Kidney tubule cell (primary cell): ENCODE data around the gene CYBC1.
A peak's percentile ranks its signal among the peaks of the same experiment; 100 is the strongest.

Source experiments
- DNase-seq: peaks from one replicate; pipeline ENCODE4 v3.0.0-alpha.2; 2018; ENCODE audit warnings: low spot score

Gene CYBC1

DNA sequence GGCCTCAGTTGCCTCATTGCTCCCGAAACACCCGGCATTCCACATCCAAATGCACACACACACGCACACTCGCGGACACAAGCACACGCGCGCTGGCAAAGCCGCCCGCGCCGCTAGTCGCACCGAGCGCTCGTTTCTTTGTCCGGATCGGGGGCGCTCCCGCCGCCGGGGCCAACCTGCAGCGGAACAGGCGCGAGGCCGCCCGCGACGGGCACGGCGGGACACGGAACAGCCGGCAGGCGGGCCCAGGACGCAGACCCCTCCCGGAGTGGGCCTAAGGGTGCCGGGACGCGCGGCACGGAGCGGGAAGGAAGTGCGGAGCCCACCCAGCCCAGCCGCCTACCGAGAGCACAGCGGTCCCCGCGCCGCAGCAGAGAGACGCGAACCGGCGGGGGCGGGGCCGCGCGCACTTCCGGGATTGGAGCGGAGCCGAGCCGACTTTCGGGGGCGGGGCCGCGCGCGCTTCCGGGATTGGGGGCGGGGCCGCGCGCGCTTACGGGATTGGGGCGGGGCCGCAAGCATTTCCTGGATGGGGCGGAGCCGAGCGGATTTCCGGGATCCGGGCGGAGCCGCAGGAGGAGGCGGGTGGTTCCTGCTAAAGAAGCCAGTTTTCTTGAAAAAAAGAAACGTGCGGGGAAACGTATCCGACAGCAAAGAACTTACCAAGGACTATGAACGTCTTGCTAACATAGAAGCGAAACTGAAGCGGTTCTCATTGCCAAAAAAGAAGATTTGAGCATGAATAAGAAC, at the start of gene CYBC1:
Gene CYBC1 (minus strand): TSS at position 396 of the 750 bp plus-strand sequence. CDS start 1,498 bp downstream, outside the sequence.
- DNase-seq = peak; percentile 92

DNA sequence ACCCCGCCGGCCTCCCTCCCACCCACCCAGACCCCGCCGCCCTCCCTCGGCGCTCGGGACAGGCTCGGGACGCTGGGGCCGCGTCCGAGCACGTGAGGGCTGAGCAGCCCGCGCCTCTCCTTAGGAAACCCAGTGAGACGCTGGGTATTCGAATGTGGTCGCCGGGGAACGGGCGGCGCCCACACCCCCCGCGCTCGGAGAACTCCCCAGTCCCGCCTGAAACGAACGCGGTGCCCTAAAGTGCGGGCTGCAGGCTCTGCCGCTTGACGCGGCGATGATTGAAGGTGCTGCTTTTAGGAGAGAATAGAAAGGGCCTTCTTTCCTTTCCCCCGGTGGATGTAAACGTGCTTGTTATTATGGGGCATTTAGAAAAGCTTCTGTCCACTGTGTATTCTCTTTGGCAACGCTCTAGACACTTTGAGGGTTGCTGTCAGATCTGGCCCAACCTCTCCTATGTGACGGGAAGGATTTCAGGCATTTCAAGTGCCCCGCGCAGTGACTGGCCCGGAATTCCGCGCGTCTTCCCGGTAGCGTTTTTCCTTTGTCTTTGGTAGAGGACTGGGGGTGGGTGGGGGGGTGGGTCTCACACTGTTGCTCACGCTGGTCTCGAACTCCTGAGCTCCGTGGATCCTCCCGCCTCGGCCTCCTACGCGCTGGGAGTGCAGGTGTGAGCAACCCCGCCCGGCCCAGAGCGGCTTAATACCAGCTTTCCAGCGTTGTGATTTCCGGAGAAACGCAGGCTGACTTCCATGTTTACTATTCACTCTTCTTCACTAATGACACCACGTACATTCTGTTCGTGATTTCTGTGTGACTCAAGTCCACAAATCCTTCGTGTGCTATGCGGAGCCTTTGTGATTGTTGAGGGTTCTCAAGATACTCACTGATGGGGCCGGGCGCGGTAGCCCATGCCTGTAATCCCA, 47.2 kb upstream of the CYBC1 start:
- peak; percentile 35 for DNase-seq

DNA sequence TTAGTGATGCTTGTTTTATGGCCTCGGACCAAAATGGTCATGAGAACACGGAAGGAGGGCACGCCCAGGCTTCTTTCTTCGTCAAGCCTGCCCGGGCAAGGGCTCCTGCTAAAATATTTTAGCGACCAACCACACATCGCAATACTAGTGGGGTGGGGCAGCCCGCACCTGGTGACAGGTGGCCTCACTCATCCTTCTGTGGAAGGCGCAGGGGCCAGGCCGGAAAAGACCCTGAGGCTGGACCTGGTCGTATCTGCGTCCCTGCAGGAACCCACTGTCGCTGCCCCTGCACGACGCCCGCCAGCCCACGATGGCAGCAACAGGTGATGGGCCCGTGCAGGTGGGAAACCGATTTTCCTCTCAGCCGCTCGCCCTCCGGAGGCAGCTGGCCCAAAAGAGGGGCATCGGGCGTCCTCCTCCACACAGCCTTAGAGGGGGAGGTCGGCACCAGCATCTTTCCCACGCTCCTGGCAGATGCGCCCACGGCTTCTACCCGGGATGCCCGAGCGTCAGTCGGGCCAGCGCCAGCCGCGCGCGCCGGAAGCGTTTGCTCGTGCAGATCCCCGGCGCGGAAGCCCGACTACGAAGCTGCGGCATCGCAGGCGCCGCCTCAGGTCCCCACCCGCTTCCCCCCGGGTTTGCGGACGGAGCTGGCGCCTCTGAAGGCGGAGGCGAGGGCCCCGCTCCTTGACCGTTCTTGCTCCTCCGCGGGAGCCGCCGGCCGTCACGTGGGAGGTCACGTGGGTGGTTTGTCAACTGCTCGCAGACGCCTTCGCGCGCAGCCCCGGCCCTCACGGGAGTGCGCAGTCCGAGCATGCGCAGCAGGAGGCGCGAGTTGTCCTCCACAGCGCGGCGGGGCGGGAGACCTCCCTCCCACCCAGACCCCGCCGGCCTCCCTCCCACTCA, 46.2 kb upstream of the CYBC1 start:
- peak; percentile 90 for DNase-seq

DNA sequence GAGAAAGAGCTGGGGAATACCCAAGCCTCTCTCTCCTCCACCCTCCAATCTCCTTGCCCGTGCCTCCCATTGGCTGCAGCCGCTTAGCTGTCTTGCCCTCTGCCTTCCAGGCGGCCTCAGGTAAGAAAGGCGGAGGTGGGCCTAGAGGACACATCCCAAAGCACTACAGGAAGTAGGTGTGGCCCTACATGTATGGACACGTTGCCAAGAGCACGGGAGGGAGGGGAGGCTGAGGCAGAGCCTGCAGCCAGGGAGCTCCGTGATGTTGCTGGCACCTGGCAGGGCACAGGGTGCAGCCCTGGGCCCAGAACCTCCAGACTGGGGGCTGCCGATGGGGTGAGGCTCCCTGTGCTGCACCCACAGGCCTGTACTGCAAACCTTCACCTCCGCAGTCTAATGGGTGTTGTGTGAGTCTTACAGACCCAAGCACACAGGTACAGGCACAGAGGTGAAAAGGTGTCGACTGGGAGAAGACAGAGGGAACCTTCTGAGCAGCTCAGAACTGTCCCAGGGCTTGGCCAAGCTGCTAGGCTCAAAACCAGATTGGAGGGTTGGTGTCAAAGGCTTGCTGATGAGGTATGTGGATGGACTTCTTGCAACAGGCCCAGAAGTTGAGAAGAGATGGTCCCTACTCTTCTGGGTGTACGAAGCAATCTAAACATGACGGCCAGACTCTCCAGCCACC, 45.4 kb upstream of the CYBC1 start:
- DNase-seq = no peak

DNA sequence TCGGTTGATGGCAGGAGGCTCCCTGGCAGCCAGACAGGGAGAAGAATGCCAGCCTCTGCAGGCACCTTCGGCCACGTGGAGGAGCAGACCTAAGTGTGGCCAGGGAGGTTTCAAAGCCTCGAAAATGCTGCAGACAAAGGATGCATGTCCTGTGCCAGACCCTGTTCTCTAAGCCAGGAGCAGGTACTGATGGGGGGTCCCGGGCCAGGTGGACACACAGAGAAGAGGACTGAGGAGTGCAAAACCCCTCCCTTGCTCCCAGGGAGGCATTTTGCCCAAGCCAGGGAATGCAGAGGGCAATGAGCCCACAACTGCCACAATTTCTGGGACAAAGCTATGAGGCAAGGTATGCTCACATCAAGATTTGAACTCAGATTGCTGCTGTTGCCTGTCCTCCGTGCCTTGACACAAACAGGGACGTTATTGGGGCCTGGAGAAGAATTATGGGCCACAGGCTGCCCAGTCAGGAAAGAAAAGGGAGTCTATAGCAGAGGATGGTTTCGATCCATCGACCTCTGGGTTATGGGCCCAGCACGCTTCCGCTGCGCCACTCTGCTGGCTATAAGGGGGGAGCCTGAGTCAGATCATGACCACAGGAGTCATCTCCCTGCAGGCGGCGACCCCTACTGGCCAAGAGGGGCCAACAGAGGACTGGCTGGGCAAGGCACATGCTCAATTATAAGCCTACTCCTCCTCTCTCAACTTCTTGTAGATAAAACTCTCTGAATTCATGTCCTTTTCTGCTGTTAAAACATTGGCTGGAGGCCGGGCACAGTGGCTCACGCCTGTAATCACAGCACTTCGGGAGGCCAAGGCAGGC, 43.9 kb upstream of the CYBC1 start:
- peak; percentile 98 for DNase-seq

DNA sequence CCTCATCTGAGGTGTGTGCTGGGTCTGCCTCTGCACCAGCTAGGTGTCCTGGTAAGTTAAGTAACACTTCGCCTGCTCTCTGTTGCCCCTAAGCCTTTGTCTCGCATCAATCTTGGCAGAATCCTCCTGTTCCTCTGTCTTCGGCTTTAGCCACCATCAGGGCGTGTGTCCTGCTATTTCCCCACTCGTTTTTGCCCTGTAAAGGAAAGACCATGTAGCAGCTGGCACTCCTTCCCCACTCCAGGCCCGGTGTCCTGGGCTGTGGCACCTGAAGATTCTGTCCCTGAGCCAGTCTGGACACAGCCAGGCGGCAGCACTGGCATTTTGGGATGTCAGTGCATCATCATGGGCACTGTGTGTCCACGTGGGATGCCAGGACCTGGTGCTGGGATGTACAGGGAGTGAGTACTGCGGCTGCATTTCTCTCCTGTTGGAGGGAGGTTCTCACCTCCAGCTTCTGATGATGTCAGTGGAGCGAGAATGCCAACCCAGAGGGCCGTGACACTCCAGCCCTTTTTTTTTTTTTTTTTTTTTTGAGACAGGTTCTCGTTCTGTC, 42.8 kb upstream of the CYBC1 start:
- peak; percentile 50 for DNase-seq

DNA sequence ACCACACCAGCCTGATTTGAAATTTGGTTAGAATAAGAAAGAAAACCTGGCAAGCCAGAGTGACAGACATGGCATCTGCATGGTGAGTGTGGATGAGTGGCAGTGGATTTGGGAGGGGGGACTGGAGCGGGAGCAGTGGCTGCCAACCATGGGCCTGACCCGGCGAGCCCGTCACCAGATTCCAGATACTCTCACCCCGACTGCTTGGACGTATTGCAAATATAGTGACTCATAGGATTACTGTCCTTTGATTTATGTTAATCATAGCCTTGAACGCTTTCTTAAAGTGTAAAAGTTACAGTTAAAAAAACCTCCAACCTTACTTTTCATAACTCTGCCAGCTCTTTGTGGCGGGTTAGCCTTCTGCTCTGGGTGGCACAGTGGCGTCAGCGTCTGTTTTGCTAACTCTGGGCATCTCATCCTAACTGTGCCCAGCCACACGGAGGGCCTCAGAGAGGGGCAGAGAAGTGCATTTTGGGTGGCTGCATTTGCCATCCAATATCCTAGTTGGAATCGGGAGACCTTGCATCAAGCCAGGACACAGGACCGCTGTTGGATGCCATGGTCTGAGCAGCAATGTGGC, 42.2 kb upstream of the CYBC1 start:
- DNase-seq = no peak

DNA sequence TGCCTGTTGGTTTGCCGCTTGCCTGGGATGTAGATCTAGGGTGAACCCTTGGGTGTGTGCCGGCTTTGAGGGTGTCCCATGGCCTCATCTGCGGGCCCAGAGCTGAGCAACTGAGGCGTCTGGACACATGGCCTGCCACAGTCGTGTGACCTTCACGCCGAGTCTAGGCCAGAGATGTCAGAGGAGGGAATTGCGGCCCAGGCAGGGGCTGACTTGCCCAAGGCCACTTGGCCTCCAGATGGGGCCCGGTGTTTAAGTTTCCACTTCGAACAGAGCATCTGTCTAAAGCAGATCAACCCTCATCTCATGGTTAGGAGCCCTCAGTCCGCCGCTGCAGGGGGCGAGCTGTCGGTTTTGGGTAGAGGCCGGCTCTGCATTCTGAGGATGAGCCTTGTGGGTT, 41.0 kb upstream of the CYBC1 start:
- no peak for DNase-seq

DNA sequence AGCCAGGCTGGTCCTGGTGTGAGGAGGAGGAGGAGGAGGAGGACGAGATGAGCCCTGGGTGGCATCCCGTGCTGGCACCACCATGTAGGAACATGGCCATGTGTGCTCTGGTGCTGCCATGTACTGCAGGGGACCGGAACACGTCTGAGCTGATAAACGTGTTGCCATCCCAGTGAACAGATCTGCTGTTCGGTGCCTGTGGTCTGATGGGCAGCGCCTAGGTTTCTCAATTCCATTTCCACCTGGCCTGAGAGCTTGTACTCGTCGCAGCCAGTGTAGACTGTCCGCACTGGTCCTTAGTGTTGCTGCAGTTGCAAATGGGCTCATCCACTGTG, 40.6 kb upstream of the CYBC1 start:
- no peak for DNase-seq

DNA sequence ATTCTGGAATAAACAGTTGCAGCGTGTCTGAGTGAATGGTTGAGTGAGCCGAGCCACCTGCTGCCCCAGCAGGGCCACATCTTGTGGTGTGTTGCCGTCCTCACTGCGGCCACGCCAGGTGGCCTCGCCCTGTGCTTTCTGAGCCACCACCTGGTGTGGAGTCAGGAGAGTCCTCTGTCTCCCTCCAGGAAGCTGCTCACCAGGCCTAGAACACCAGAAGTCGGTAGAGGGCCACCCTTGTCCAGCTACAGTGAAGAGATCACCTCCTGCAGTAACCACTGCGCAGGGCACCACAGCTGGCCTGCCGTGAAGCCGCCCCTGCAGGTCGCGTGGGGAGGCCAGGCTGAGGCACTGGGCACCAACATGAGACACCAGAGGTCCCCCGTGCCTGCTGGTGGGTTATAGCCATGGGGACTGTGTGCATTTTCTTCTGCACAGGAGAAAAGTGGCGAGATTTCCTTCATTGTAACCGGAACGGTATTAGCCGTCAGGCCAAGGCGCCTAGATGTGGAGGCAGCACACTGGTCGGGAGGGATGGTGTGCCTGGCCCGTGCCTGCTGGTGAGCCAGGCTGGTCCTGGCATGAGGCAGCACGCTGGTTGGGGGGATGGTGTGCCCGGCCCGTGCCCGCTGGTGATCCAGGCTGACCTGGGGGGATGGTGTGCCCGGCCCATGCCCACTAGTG, 40.1 kb upstream of the CYBC1 start:
- no peak for DNase-seq

DNA sequence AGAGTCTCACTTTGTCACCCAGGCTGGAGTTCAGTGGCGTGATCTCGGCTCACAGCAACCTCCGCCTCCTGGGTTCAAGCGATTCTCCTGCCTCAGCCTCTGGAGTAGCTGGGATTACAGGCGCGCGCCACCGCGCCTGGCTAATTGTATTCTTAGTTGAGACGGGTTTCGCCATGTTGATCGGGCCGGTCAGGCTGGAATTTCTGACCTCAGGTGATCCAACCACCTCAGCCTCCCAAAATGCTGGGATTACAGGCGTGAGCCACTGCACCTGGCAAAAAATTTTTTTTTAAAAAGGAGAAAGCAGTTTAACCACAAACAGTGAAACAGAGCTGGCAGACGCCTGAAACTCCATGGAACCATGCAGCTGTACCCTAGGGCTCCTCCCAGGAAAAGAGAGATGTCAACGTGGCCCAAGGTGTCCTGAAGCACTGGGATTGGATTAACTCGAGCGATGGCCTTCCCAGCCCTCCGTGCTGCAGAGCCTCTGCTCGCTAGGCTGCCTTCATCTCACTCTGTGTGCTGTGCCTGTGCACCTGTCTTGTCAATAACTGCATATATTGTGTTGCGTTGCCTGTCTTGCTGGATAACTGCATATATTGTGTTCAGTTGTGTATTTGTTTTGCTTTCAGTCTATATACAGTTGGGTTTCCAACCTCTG, 39.4 kb upstream of the CYBC1 start:
- no peak for DNase-seq

DNA sequence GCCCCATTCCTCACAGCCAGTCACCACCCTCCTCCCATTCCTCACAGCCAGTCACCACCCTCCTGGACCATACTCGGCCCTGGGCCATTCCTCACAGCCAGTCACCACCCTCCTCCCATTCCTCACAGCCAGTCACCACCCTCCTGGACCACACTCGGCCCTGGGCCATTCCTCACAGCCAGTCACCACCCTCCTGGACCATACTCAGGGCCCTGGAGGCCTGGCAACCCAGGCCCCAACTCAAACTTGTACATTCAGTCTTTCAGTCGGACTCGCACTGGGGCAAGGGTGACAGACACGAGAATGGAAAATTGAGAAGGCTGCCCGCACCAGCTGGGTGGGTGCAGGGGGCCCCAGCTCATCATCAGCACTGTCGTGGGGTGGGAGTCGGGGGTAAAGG, 38.6 kb upstream of the CYBC1 start:
- no peak for DNase-seq

DNA sequence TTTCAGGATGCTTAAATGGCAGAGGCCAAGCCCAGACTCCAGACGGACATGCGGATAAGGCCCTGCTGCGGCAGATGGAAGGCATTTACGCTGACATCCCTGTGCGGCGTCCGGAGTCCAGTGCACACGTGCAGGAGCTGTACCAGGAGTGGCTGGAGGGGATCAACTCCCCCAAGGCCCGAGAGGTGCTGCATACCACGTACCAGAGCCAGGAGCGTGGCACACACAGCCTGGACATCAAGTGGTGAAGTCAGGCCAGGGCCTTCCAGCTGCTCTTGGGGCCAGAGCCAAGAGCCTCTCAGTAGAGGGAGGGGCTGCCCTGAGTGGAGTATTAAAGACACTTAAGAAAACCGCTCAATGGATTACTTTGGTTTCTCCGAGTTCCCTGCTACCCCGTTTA, 37.4 kb upstream of the CYBC1 start:
- DNase-seq = no peak

DNA sequence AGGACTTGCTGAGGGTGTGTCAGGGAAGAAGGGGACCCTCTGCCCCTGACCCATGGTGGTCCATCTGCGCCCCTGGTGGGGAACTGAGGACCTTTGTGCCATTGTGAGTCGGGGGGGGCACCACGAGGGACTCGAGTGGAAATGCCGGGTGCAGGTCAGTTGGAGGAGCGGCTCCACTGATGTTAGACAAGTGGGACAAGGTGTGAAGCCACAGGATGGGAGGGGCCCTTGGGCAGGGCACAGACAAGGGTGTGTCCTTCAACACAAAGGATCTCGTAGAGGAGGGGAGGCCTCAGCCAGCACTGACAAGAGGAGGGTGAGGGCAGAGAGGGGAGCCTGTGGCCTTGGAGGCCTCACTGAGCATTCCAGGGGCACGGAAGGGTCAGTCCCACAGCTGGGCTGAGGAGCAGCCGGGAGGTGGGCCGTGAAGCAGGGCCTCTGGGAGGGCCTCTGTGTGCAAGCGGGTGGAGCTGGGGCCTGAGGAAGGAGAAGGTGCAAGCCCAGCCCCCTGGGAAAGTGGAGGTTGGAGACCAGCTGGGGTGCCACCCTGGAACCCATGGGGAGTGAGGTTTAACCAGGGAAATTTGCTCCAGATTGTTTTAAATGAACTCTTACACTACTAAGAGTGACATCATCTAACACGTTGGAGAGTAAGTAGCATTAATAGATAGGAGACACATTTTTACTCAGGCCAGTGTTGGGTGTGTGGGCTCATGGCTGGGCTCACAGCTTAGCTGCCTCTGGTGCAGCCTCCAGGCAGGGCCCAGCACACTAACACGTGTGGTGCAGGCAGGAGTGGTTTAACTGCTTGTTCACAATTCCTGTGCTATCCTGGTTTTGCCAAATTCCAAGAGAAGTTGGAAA, 35.9 kb upstream of the CYBC1 start:
- no peak for DNase-seq

DNA sequence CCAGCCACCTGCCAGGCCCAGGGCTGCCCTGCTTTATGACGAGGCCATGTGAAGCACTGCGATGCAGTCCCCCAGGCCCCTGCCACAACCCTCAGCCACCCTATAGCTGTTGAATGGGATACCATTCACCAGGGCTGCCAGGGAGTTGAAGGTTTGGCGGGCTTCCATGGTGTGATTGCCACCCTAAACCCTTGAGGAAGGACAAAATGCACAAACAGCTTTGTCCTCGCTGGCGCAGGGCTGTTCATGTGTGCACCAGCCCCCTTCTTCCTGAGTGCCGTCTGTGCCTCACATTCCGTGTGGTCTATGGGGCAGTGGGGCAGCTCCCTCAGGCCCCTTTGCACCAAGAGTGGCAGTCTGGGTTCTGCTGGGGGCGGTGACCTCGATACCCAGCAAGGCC, 33.3 kb upstream of the CYBC1 start:
- no peak for DNase-seq

DNA sequence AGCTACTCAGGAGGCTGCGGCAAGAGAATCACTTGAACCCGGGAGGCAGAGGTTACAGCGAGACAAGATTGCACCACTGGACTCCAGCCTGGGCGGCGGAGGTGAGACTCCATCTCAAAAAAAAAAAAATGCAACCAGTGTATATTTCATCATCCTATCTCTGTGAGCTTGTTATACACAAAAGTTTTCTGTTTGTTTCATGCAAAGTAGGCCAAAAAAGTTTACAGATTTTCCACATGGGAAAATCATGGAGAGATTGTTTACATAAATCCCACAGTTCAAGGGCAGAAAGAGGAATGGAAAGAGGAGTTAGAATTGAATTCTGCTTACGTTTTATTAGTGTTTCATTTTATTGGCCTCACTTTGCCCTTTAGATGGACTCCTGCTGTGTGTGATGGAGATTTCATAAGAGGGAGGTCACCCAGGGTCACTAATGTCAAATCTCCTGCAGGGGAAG, 32.7 kb upstream of the CYBC1 start:
- no peak for DNase-seq

DNA sequence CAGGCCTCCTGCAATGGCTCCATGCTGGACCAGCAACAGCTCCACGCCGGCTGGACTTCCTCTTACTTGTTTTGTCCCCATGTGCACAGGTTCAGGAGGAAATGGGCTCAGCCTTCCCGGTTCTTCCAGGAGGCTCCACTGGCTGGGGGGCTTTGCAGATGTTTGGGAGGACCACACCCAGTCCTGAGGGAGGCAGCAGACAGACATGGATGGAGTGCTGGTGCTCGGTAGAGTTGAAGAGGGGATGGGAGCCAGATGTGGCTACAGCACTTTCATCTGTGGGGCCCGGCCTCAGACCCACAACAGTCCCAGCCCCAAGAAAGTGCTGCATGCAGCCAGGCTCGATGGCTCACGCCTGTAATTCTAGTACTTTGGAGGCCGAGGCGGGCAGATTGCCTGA, 29.8 kb upstream of the CYBC1 start:
- no peak for DNase-seq

DNA sequence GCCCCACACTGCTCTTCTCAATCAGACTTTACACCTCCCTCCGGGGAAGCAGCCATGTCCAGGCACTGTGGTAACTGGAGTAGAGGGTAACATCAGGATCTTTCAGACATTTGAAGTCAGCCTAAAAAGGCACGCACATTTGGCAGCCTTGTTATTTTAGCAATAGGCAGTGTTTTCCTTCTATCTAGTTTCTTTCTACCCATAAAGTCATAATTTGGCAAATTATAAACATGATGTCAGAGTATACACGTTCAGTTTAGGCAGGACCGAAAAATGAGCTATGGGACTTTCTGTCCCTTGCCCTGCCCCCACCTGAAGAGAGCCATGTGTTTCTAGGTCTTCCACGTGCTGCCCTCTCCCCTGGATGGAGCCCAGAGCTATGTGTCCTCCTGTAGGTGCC, 29.1 kb upstream of the CYBC1 start:
- no peak for DNase-seq
